Measurements from ENCODE around the gene CAMK2G. TPM values are rescaled to one million over a fixed set of nuclear protein-coding genes. Genes with fewer than 3 reads are reported as not detected.

CAMK2G gene
- total RNA-seq, 4 donors from 2014 or later: 48.6 to 67.5 (median 51.7) TPM

- Histone ChIP-seq H3K36me3 (peaks cover 0 to 42% of the 10 kb centered on the region in 2 donors), H3K27ac (peak overlapping the region in 2 of 4 donors; percentile 94 to 99), H3K4me1 (peaks cover 29 to 33% of the 10 kb centered on the region in 2 donors), H3K4me3 (peak overlapping the region in 1 of 4 donors; percentile 98), H3K27me3 (no peaks in the 10 kb centered on the region), H3K9me3 (no peaks in the 10 kb centered on the region)
- no peak for TF ChIP-seq CTCF (IDR thresholded peaks at IDR 0.05 in 4 of 5, conservative IDR thresholded peaks at IDR 0.05 in 1 of 5)
- TF ChIP-seq POLR2A (IDR thresholded peaks at IDR 0.05): no peak
- in situ Hi-C loops (cut with MboI; ENCODE audit: low sequenced_read_pairs in 4 of 4): loop anchor here in 1 of 4 donors (25.0 kb wide), 1 partner anchor 237 kb away; no protein-coding TSS in a partner anchor
- intact Hi-C loops (cut with DNase I; ENCODE audit: low total_unique reads): no loop called here
- ATAC-seq (no peak), DNase-seq (no peak)
Observed at GRCh38 chr10:73774637-73775036, 99.7 kb downstream of the CAMK2G start.

- ATAC-seq: no peak
- in situ Hi-C loops (cut with MboI; ENCODE audit: low sequenced_read_pairs in 4 of 4): loop anchor here in 1 of 4 donors (25.0 kb wide), 1 partner anchor 236 kb away; no protein-coding TSS in a partner anchor
- H3K4me3 ChIP-seq: peak overlapping the region; percentile 81 to 98 (median 89)
Observed at GRCh38 chr10:73773152-73773879, 101.0 kb downstream of the CAMK2G start.

GRCh38 chr10:73772281-73773151, 101.8 kb downstream of the CAMK2G start:
- TF ChIP-seq POLR2A (IDR thresholded peaks at IDR 0.05): peak; percentile 83 to 91
- peak in 4 of 5 experiments; percentile 9 to 45 (median 21) for TF ChIP-seq CTCF (IDR thresholded peaks at IDR 0.05 in 4 of 5, conservative IDR thresholded peaks at IDR 0.05 in 1 of 5)
- in situ Hi-C loops (cut with MboI; ENCODE audit: low sequenced_read_pairs in 4 of 4): loop anchor here in 1 of 4 donors (25.0 kb wide), 1 partner anchor 235 kb away; no protein-coding TSS in a partner anchor
- intact Hi-C loops (cut with DNase I; ENCODE audit: low total_unique reads): loop anchor here (1.0 to 2.0 kb wide), 2 partner anchors 38 to 116 kb away; partner anchors contain the start of genes NDST2 and SYNPO2L
- peaks cover 29 to 33% of the 10 kb centered on the region in 2 donors for H3K4me1 ChIP-seq
- H3K36me3 ChIP-seq: peaks cover 0 to 53% of the 10 kb centered on the region in 2 donors
- H3K9me3 ChIP-seq: no peaks in the 10 kb centered on the region
- H3K27ac ChIP-seq: peak overlapping the region; percentile 94 to 99 (median 98)
- H3K27me3 ChIP-seq: no peaks in the 10 kb centered on the region
- peak; percentile 77 to 80 for ATAC-seq
- peak overlapping the region; percentile 81 to 98 (median 89) for H3K4me3 ChIP-seq
- DNase-seq: peak; percentile 72 to 87

More at GRCh38 chr10:73773152-73773879, 101.0 kb downstream of the CAMK2G start:
- intact Hi-C loops (cut with DNase I; ENCODE audit: low total_unique reads): loop anchor here (2.0 kb wide), 1 partner anchor 37 kb away; the partner anchor contains the start of gene NDST2
- peaks cover 0 to 45% of the 10 kb centered on the region in 2 donors for H3K36me3 ChIP-seq
- peak overlapping the region; percentile 94 to 99 (median 98) for H3K27ac ChIP-seq
- peak in 1 of 5 experiments; percentile 0 for TF ChIP-seq CTCF (IDR thresholded peaks at IDR 0.05 in 4 of 5, conservative IDR thresholded peaks at IDR 0.05 in 1 of 5)
- no peak for TF ChIP-seq POLR2A (IDR thresholded peaks at IDR 0.05)
- H3K27me3 ChIP-seq: no peaks in the 10 kb centered on the region
- H3K9me3 ChIP-seq: no peaks in the 10 kb centered on the region
- H3K4me1 ChIP-seq: peaks cover 29 to 33% of the 10 kb centered on the region in 2 donors
- DNase-seq: no peak

- ATAC-seq (peak; percentile 2 to 76), DNase-seq (peak in 1 of 2 donors; percentile 83)
- H3K9me3 ChIP-seq: no peaks in the 10 kb centered on the region
- in situ Hi-C loops (cut with MboI; ENCODE audit: low sequenced_read_pairs in 4 of 4): loop anchor here in 1 of 4 donors (25.0 kb wide), 1 partner anchor 234 kb away; no protein-coding TSS in a partner anchor
- intact Hi-C loops (cut with DNase I; ENCODE audit: low total_unique reads): loop anchor here (1.0 to 2.0 kb wide), 2 partner anchors 39 to 116 kb away; partner anchors contain the start of genes NDST2 and SYNPO2L
- peak overlapping the region; percentile 94 to 99 (median 98) for H3K27ac ChIP-seq
- H3K36me3 ChIP-seq: peaks cover 0 to 60% of the 10 kb centered on the region in 2 donors
- no peak for TF ChIP-seq CTCF (IDR thresholded peaks at IDR 0.05 in 4 of 5, conservative IDR thresholded peaks at IDR 0.05 in 1 of 5)
- no peak for TF ChIP-seq POLR2A (IDR thresholded peaks at IDR 0.05)
- H3K27me3 ChIP-seq: no peaks in the 10 kb centered on the region
- H3K4me1 ChIP-seq: peaks cover 29 to 33% of the 10 kb centered on the region in 2 donors
- H3K4me3 ChIP-seq: peak overlapping the region; percentile 81 to 98 (median 89)
Observed at GRCh38 chr10:73771722-73772280, 102.6 kb downstream of the CAMK2G start.
